ENCODE data around the gene FAM181B.

GRCh38 chr11:82757660-82758357, 24.1 kb upstream of the FAM181B start:
- TF ChIP-seq EZH2 (IDR thresholded peaks at IDR 0.05; ENCODE audit: low read length, missing control alignments) (no peak), CTCF (conservative IDR thresholded peaks at IDR 0.05 in 1 of 2, IDR thresholded peaks at IDR 0.05 in 1 of 2; ENCODE audit: low read depth in 1 of 2, low read length in 2 of 2) (no peak)

All from fibroblast of lung (primary cell).